B cell (primary cell): ENCODE results near the gene CPLX3. TPM values are rescaled to one million over a fixed set of nuclear protein-coding genes. Genes with fewer than 3 reads are reported as not detected.
A peak's percentile ranks its signal among the peaks of the same experiment; 100 is the strongest.

Source experiments
- ATAC-seq: fragments of 200-7000 bp; cut with Tn5 transposase; one replicate; pipeline ENCODE4 v1.10.0; 2021; ENCODE audit warnings: low read depth, mild to moderate bottlenecking, moderate number of reproducible peaks, moderate library complexity
- CTCF ChIA-PET: fragments of 350-600 bp; sonication (Branson Sonifier 250); formaldehyde crosslinking; loops from one replicate; lab custom pipeline; 2021; ENCODE audit warnings: antibody characterized with exemption, inconsistent platforms; lab: Charles Lee
- POLR2A ChIA-PET: fragments of 350-600 bp; sonication (Branson Sonifier 250); formaldehyde crosslinking; loops from one replicate; lab custom pipeline; 2021; ENCODE audit warnings: antibody characterized with exemption; lab: Charles Lee
- DNase-seq: peaks from one replicate; pipeline ENCODE4 v3.0.0; 2013
- H2AFZ ChIP-seq: 2 replicates; pipeline ENCODE4 v1.6.1; 2012; ENCODE audit warnings: mild to moderate bottlenecking, low read depth, low read length; ENCODE audit not compliant: insufficient read depth, poor library complexity, severe bottlenecking
- H3K27ac ChIP-seq, 2 donors: 1 replicate in 1 of 2; 2 replicates in 1 of 2; pipeline ENCODE4 v1.5.1; 2012 to 2013; ENCODE audit warnings: low read length in 2 of 2, mild to moderate bottlenecking in 2 of 2, moderate library complexity in 1 of 2
- H3K27me3 ChIP-seq, 4 experiments: fragments of 200-600 bp in 1 of 4; sonication (generic) in 1 of 4; replicated peaks in 1 of 4; 1 replicate in 2 of 4; 2 replicates in 2 of 4; pipeline versions ENCODE4 v1.6.1 to v1.7.0; 2013 to 2016; ENCODE audit warnings: low read length in 3 of 4, mild to moderate bottlenecking in 2 of 4, mixed read lengths in 1 of 4, moderate library complexity in 1 of 4; ENCODE audit not compliant: insufficient read depth in 4 of 4, control insufficient read depth in 3 of 4; ENCODE audit errors: control extremely low read depth in 1 of 4
- H3K36me3 ChIP-seq, 2 experiments: replicated peaks in 1 of 2; 1 replicate in 1 of 2; 2 replicates in 1 of 2; pipeline versions ENCODE4 v1.6.1 to v1.7.1; 2013; ENCODE audit warnings: low read length in 1 of 2; ENCODE audit not compliant: insufficient read depth in 2 of 2, control insufficient read depth in 1 of 2; ENCODE audit errors: control extremely low read depth in 1 of 2, extremely low read depth in 1 of 2
- H3K4me1 ChIP-seq, 2 donors: fragments of 200-600 bp in 1 of 2; sonication (generic) in 1 of 2; 1 replicate in 1 of 2; 2 replicates in 1 of 2; pipeline versions ENCODE4 v1.5.1 to v1.6.1; 2013 to 2017; ENCODE audit warnings: low read length in 2 of 2; ENCODE audit not compliant: control insufficient read depth in 2 of 2, insufficient read depth in 2 of 2
- H3K4me2 ChIP-seq: replicated peaks from 2 replicates; pipeline ENCODE3; 2012; ENCODE audit warnings: mild to moderate bottlenecking, low read depth, low read length; ENCODE audit not compliant: poor library complexity, severe bottlenecking
- H3K4me3 ChIP-seq, 5 experiments: fragments of 200-600 bp in 1 of 5; sonication (generic) in 1 of 5; 1 replicate in 3 of 5; 2 replicates in 2 of 5; pipeline versions ENCODE4 v1.5.1 to v1.7.0; 2011 to 2016; ENCODE audit warnings: low read length in 4 of 5, mild to moderate bottlenecking in 4 of 5, low read depth in 2 of 5, control low read depth in 1 of 5, moderate library complexity in 1 of 5; ENCODE audit not compliant: insufficient read depth in 1 of 5; ENCODE audit errors: control extremely low read depth in 1 of 5, extremely low read depth in 1 of 5
- H3K79me2 ChIP-seq: fragments of 200-600 bp; sonication (generic); one replicate; pipeline ENCODE4 v1.6.0; 2016; ENCODE audit warnings: low read length; ENCODE audit not compliant: control insufficient read depth, insufficient read depth
- H3K9ac ChIP-seq: fragments of 200-600 bp; sonication (generic); 2 replicates; pipeline ENCODE4 v1.6.1; 2017; ENCODE audit warnings: mild to moderate bottlenecking, low read length, moderate library complexity
- H3K9me3 ChIP-seq, 3 donors: one replicate each; pipeline versions ENCODE4 v1.6.1 to v1.7.1; 2013; ENCODE audit warnings: low read length in 2 of 3; ENCODE audit not compliant: control insufficient read depth in 2 of 3, insufficient read depth in 1 of 3; ENCODE audit errors: control extremely low read depth in 1 of 3
- H4K20me1 ChIP-seq: 2 replicates; pipeline ENCODE4 v1.6.0; 2012; ENCODE audit warnings: mild to moderate bottlenecking, low read length; ENCODE audit not compliant: insufficient read depth, control insufficient read depth, poor library complexity, severe bottlenecking
- H3K27ac Mint-ChIP-seq: one replicate; pipeline ENCODE4 v1.8.0; 2021; ENCODE audit warnings: mixed read lengths
- H3K27me3 Mint-ChIP-seq: one replicate; pipeline ENCODE4 v1.8.0; 2021; ENCODE audit warnings: mixed read lengths
- H3K4me1 Mint-ChIP-seq: one replicate; pipeline ENCODE4 v1.8.0; 2021; ENCODE audit warnings: mixed read lengths
- H3K4me3 Mint-ChIP-seq: one replicate; pipeline ENCODE4 v1.8.0; 2021; ENCODE audit warnings: mixed read lengths
- H3K9me3 Mint-ChIP-seq: one replicate; pipeline ENCODE4 v1.8.0; 2022; ENCODE audit warnings: mixed read lengths; ENCODE audit not compliant: insufficient read depth
- CTCF ChIP-seq: fragments of 200-600 bp; IDR thresholded peaks from one replicate; pipeline ENCODE4 v1.8.0; 2022; ENCODE audit warnings: antibody characterized with exemption, mild to moderate bottlenecking
- EZH2 ChIP-seq: IDR thresholded peaks from 2 replicates; pipeline ENCODE4 v1.6.1; 2012; ENCODE audit warnings: borderline replicate concordance, low read depth, mild to moderate bottlenecking, moderate library complexity, low read length; ENCODE audit not compliant: insufficient read depth, poor library complexity, severe bottlenecking
- WGBS: methylation state at CpG from one replicate; pipeline ENCODE4 v1.1.5; 2013; ENCODE audit warnings: missing lambda C conversion rate; ENCODE audit not compliant: insufficient coverage; 5-methylcytosine and 5-hydroxymethylcytosine counted together
- intact Hi-C: fragments of 100-400 bp; cut with micrococcal nuclease; formaldehyde crosslinking; loops from one replicate; pipeline ENCODE4 v1.10.0; 2022
- polyA plus RNA-seq: library from polyadenylated mRNA; depleted of rRNA; stranded (reverse); fragments of >200 nt; gene quantifications from 2 replicates; pipeline ENCODE4 v1.2.3, GENCODE V29; 2012
- total RNA-seq, 2 donors: library from RNA; stranded (reverse); fragments of 120-200 nt in 1 of 2; gene quantifications; 1 replicate in 1 of 2; 2 replicates in 1 of 2; pipeline versions ENCODE4 v1.2.3 to v1.2.4, GENCODE V29; 2013 to 2022

Gene CPLX3
- total and polyA plus RNA-seq, 2 donors (not counting 1 experiment from before 2014, with no cell fraction given) = 0.60 TPM; not detected in 1

GRCh38 chr15:74798388-74799254 is 27.8 kb upstream of the CPLX3 start:
- peak overlapping the region; percentile 89 to 93 for H3K27ac ChIP-seq
- H3K9me3 Mint-ChIP-seq = no peaks in the 10 kb centered on the region
- peaks cover 78% of the 10 kb centered on the region for H3K79me2 ChIP-seq
- H3K9me3 ChIP-seq = no peaks in the 10 kb centered on the region
- H3K36me3 ChIP-seq = peaks cover 0 to 91% of the 10 kb centered on the region in 2 experiments
- no peaks in the 10 kb centered on the region for H3K27me3 Mint-ChIP-seq
- no peak overlapping the region for H2AFZ ChIP-seq
- no peaks in the 10 kb centered on the region for H3K27me3 ChIP-seq
- peaks cover 60% of the 10 kb centered on the region for H3K4me1 Mint-ChIP-seq
- H3K9ac ChIP-seq = no peak overlapping the region
- intact Hi-C loops = no loop called here
- H3K4me3 ChIP-seq = no peak overlapping the region
- POLR2A ChIA-PET = interaction anchor here (1.1 to 15.8 kb wide), 5 partner anchors 8 to 45 kb away, joined by 3 to 572 read pairs (median 12); partner anchors contain the start of gene CSK
- H3K4me1 ChIP-seq = peaks cover 70 to 74% of the 10 kb centered on the region in 2 donors
- peak overlapping the region; percentile 61 for H3K4me3 Mint-ChIP-seq
- 62% methylated on average over 25 of the region's 25 CpGs for WGBS
- TF ChIP-seq EZH2 (no peak), CTCF (no peak)
- ATAC-seq = no peak
- CTCF ChIA-PET = interaction anchor here (0.6 to 37.1 kb wide), 20 partner anchors 8 to 398 kb away, joined by 3 to 2548 read pairs (median 4); partner anchors contain the start of genes CLK3, CSK, FAM219B and MPI
- peak overlapping the region; percentile 90 for H3K27ac Mint-ChIP-seq
- peak overlapping the region; percentile 62 for H3K4me2 ChIP-seq
- DNase-seq = no peak
- H4K20me1 ChIP-seq = peaks cover 95% of the 10 kb centered on the region
